Measurements from ENCODE around the gene KIAA0513.
"Not testable (repeated sequence)": the region's sequence is repeated elsewhere in the genome, so short reads cannot be mapped to it uniquely, and the experiment has no call there.

The KIAA0513 gene

DNA sequence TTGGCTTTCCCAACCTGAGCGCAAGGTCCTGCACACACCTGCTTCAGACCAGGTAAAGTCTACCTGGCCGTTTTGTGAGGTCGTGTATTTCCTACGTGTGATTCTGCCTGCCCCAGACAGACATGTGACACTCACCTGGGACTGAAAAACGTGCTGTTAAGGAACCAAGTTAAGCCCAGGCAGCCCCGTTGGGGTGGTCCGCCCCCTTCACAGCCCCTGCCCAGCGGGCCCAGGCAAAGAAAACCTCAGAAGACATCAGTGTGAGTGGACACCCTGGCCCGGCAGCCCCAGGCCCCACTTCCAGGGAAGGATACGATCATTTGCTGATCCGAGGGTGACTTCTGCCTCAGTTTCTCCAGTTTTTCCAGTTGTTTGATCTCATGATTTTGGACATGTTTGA lies 79.9 kb downstream of the KIAA0513 start:
- no peaks in the 10 kb centered on the region for H3K9me3 ChIP-seq (ENCODE audit: insufficient read depth, low read depth, low read length)
- 90% methylated on average over 11 of the region's 11 CpGs for WGBS
- H3K9ac ChIP-seq (ENCODE audit: low read depth, low read length), result no peak overlapping the region
- H3K4me1 ChIP-seq (ENCODE audit: insufficient read depth, low read length), result 0 out of 2 replicates have a peak, but pooled peaks cover 2% of the 10 kb centered on the region
- no peak overlapping the region for H3K4me3 ChIP-seq (ENCODE audit: low read length)
- no peak overlapping the region for H3K27ac ChIP-seq (ENCODE audit: low read depth, low read length)
- no peaks in the 10 kb centered on the region for H3K27me3 ChIP-seq (ENCODE audit: insufficient read depth, low read length)
- H3K36me3 ChIP-seq (ENCODE audit: insufficient read depth, low read length), result no peaks in the 10 kb centered on the region

DNA sequence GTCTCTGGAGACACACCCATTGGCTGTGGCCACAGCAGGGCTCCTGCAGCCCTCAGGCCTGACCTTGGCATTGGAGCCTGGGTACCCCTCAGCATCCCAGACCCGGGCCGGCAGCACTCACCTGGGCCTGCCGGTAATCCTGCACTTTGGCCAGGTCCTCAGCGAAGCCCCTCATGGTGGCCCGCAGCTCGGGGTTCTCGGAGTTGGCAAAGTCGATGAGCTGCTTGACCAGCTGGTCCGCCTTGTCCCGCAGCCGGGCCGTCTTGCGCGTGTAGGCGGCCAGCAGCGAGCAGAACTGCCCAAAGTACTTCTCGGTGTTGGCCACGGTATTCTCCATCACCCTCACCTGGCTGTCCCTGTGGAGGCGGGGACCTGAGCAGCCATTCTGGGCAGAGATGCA lies 82.5 kb downstream of the KIAA0513 start:
- Histone ChIP-seq H3K4me3 (ENCODE audit: low read length) (no peak overlapping the region), H3K36me3 (ENCODE audit: insufficient read depth, low read length) (no peaks in the 10 kb centered on the region), H3K27ac (ENCODE audit: low read depth, low read length) (no peak overlapping the region), H3K9me3 (ENCODE audit: insufficient read depth, low read depth, low read length) (no peaks in the 10 kb centered on the region), H3K27me3 (ENCODE audit: insufficient read depth, low read length) (no peaks in the 10 kb centered on the region), H3K9ac (ENCODE audit: low read depth, low read length) (no peak overlapping the region), H3K4me1 (ENCODE audit: insufficient read depth, low read length) (0 out of 2 replicates have a peak, but pooled peaks cover 4% of the 10 kb centered on the region)
- 96% methylated on average over 19 of the region's 19 CpGs for WGBS

DNA sequence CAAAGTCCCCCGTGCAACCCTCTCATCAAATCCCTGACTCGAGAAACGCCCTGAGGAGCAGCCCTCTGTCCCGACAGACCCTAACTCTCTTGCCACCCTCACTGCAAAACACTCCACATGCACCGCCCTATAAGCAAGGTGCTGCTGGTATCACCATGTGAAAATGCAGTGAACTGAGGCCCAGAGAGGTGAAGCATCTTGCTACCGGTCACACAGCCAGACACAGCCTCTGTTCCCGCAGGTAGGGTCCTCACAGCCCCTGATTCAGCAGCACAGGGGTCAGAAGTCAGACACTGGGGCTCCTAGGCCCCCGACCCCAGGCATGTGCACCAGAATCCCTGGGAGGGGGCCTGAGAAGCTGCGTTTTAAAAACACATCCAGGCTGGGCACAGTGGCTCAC lies 83.6 kb downstream of the KIAA0513 start:
- no peak overlapping the region for H3K9ac ChIP-seq (ENCODE audit: low read depth, low read length)
- no peaks in the 10 kb centered on the region for H3K36me3 ChIP-seq (ENCODE audit: insufficient read depth, low read length)
- no peaks in the 10 kb centered on the region for H3K27me3 ChIP-seq (ENCODE audit: insufficient read depth, low read length)
- 93% methylated on average over 9 of the region's 9 CpGs for WGBS
- no peak overlapping the region for H3K4me3 ChIP-seq (ENCODE audit: low read length)
- no peak overlapping the region for H3K27ac ChIP-seq (ENCODE audit: low read depth, low read length)
- no peaks in the 10 kb centered on the region for H3K9me3 ChIP-seq (ENCODE audit: insufficient read depth, low read depth, low read length)
- H3K4me1 ChIP-seq (ENCODE audit: insufficient read depth, low read length), result 0 out of 2 replicates have a peak, but pooled peaks cover 4% of the 10 kb centered on the region

- Histone ChIP-seq H3K9me3 (ENCODE audit: insufficient read depth, low read depth, low read length) (no peaks in the 10 kb centered on the region), H3K36me3 (ENCODE audit: insufficient read depth, low read length) (no peaks in the 10 kb centered on the region), H3K27ac (ENCODE audit: low read depth, low read length) (no peak within 1 kb of the TSS), H3K4me1 (ENCODE audit: insufficient read depth, low read length) (0 out of 2 replicates have a peak, but pooled peaks cover 4% of the 10 kb centered on the region), H3K4me3 (ENCODE audit: low read length) (no peak within 1 kb of the TSS), H3K9ac (ENCODE audit: low read depth, low read length) (no peak within 1 kb of the TSS), H3K27me3 (ENCODE audit: insufficient read depth, low read length) (no peaks in the 10 kb centered on the region)
- 57% methylated on average over 15 of the region's 15 CpGs for WGBS
These were observed 84.8 kb downstream of the KIAA0513 start, which contains the start of gene CIBAR2 for GRCh38 chr16:85112364-85112763. Gene CIBAR2, minus strand, starts transcription at chr16:85112472. Its CDS starts 120 bp downstream, at chr16:85112352.

GRCh38 chr16:85113168-85113733 lies 85.7 kb downstream of the KIAA0513 start:
- Histone ChIP-seq H3K9ac (ENCODE audit: low read depth, low read length) (no peak overlapping the region), H3K36me3 (ENCODE audit: insufficient read depth, low read length) (no peaks in the 10 kb centered on the region), H3K4me1 (ENCODE audit: insufficient read depth, low read length) (0 out of 2 replicates have a peak, but pooled peaks cover 4% of the 10 kb centered on the region), H3K9me3 (ENCODE audit: insufficient read depth, low read depth, low read length) (no peaks in the 10 kb centered on the region), H3K4me3 (ENCODE audit: low read length) (no peak overlapping the region), H3K27me3 (ENCODE audit: insufficient read depth, low read length) (no peaks in the 10 kb centered on the region), H3K27ac (ENCODE audit: low read depth, low read length) (no peak overlapping the region)
- 88% methylated on average over 14 of the region's 14 CpGs for WGBS

GRCh38 chr16:85113913-85114312 lies 86.3 kb downstream of the KIAA0513 start:
- Histone ChIP-seq H3K27ac (ENCODE audit: low read depth, low read length) (no peak overlapping the region), H3K9me3 (ENCODE audit: insufficient read depth, low read depth, low read length) (no peaks in the 10 kb centered on the region), H3K27me3 (ENCODE audit: insufficient read depth, low read length) (no peaks in the 10 kb centered on the region), H3K9ac (ENCODE audit: low read depth, low read length) (no peak overlapping the region), H3K4me3 (ENCODE audit: low read length) (no peak overlapping the region), H3K4me1 (ENCODE audit: insufficient read depth, low read length) (0 out of 2 replicates have a peak, but pooled peaks cover 4% of the 10 kb centered on the region), H3K36me3 (ENCODE audit: insufficient read depth, low read length) (no peaks in the 10 kb centered on the region)
- 63% methylated on average over 14 of the region's 14 CpGs for WGBS

DNA sequence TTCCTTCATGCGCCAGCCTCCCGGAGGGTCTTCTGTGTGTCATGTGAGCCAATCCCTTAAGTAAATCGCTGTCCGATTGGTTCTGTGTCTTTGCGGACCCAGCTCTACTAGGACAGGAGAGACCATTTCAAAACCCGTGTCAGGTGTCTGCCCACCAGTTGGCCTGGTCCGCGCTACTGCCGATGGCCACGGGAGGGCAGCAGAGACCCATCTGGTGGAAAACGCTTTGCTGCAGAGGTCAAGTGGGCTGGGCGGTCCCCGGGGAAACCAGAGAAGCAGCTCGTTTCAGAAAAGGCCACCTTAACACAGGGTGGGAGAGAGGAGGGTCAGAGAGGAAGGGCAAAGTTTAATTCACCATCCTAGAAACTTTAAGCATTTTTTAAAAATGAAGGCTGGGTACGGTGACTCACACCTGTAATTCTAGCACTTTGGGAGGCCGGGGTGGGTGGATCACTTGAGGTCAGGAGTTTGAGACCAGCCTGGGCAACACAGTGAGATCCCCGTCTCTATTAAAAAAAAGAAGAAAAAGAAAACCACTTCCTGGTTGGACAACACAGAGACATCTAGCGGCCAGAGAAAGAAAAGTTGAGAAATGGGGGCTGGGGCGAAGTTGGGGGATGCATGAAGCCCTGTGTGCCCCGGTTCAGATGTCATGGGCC lies 87.4 kb downstream of the KIAA0513 start:
- whole genome bisulfite sequencing, result 20% methylated on average over 19 of the region's 20 CpGs
- Histone ChIP-seq H3K9me3 (ENCODE audit: insufficient read depth, low read depth, low read length) (no peaks in the 10 kb centered on the region), H3K27me3 (ENCODE audit: insufficient read depth, low read length) (no peaks in the 10 kb centered on the region), H3K9ac (ENCODE audit: low read depth, low read length) (no peak overlapping the region), H3K4me3 (ENCODE audit: low read length) (no peak overlapping the region), H3K36me3 (ENCODE audit: insufficient read depth, low read length) (no peaks in the 10 kb centered on the region), H3K27ac (ENCODE audit: low read depth, low read length) (no peak overlapping the region), H3K4me1 (ENCODE audit: insufficient read depth, low read length) (0 out of 2 replicates have a peak, but pooled peaks cover 4% of the 10 kb centered on the region)

DNA sequence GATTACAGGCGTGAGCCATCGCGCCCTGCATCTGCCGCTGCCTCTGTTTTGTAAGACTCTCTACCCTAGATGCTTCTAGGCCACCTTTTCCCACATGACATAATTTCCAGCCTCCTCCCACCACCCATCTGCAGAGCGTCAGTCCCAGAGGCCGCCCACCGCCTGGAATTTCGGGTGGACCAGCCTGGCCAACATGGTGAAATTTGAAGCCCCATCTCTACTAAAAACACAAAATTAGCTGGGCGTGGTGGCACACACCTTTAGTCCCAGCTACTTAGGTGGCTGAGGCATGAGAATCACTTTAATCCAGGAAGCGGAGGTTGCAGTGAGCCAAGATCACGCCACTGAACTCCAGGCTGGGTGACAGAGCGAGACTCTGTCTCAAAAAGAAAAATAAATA lies 89.8 kb downstream of the KIAA0513 start:
- 0 out of 2 replicates have a peak, but pooled peaks cover 3% of the 10 kb centered on the region for H3K4me1 ChIP-seq (ENCODE audit: insufficient read depth, low read length)
- no peaks in the 10 kb centered on the region for H3K27me3 ChIP-seq (ENCODE audit: insufficient read depth, low read length)
- H3K4me3 ChIP-seq (ENCODE audit: low read length), result no peak overlapping the region
- H3K9ac ChIP-seq (ENCODE audit: low read depth, low read length), result no peak overlapping the region
- H3K9me3 ChIP-seq (ENCODE audit: insufficient read depth, low read depth, low read length), result no peaks in the 10 kb centered on the region
- WGBS, result 89% methylated on average over 12 of the region's 12 CpGs
- H3K27ac ChIP-seq (ENCODE audit: low read depth, low read length), result no peak overlapping the region
- H3K36me3 ChIP-seq (ENCODE audit: insufficient read depth, low read length), result no peaks in the 10 kb centered on the region

DNA sequence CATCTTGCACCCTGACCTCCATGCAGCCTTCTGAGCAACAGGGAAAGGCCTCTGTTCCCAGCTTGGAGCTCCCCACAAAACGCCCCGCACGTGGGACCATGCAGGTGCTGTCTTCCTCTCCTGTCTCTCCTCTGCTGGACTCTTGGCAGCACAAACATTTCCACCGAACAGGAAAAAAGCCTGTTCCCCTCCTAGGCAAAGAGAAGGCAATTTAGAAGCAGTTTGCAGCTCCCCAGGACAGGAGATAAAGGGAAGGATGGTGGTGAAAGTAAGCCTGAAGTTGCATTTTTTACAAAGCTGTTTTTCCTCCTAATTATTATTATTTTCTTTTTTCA lies 92.4 kb downstream of the KIAA0513 start:
- H3K4me1 ChIP-seq (ENCODE audit: insufficient read depth, low read length), result peaks cover 10% of the 10 kb centered on the region; the same call in 1 of the 2 replicates
- H3K4me3 ChIP-seq (ENCODE audit: low read length), result no peak overlapping the region
- no peak overlapping the region for H3K9ac ChIP-seq (ENCODE audit: low read depth, low read length)
- H3K27me3 ChIP-seq (ENCODE audit: insufficient read depth, low read length), result 0 out of 2 replicates have a peak, but pooled peaks cover 2% of the 10 kb centered on the region
- H3K36me3 ChIP-seq (ENCODE audit: insufficient read depth, low read length), result no peaks in the 10 kb centered on the region
- WGBS, result 89% methylated on average over 4 of the region's 4 CpGs
- H3K9me3 ChIP-seq (ENCODE audit: insufficient read depth, low read depth, low read length), result no peaks in the 10 kb centered on the region; the same call in 1 of the 2 replicates
- H3K27ac ChIP-seq (ENCODE audit: low read depth, low read length), result no peak overlapping the region

DNA sequence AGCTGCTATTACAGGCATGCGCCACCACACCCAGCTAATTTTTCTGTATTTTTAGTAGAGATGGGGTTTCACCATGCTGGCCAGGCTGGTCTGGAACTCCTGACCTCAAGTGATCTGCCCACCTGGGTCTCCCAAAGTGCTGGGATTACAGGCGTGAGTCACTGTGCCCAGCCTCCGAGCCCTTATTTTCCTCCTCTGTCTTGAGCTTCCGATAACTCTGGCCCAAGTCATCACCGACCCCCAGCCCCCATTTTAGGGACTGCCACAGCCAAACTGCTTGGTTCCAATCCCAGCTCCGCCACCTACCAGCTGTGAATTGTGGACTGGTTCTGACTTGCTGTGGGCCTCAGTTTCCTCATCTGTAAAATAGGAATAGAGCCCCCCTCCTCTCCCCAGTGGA lies 95.8 kb downstream of the KIAA0513 start:
- Histone ChIP-seq H3K9ac (ENCODE audit: low read depth, low read length) (peak overlapping the region; percentile 61; the same call in 1 of the 2 replicates), H3K4me1 (ENCODE audit: insufficient read depth, low read length) (peaks cover 17% of the 10 kb centered on the region), H3K27ac (ENCODE audit: low read depth, low read length) (0 out of 2 replicates have a peak overlapping the region, but pooled peaks have one; percentile 20)
- not testable (repeated sequence) for H3K9me3 ChIP-seq (ENCODE audit: insufficient read depth, low read depth, low read length); H3K27me3 ChIP-seq (ENCODE audit: insufficient read depth, low read length); H3K4me3 ChIP-seq (ENCODE audit: low read length); H3K36me3 ChIP-seq (ENCODE audit: insufficient read depth, low read length)
- 89% methylated on average over 5 of the region's 6 CpGs for WGBS

- Histone ChIP-seq H3K36me3 (ENCODE audit: insufficient read depth, low read length) (no peaks in the 10 kb centered on the region), H3K27ac (ENCODE audit: low read depth, low read length) (peak overlapping the region; percentile 20; the same call in 1 of the 2 replicates), H3K4me3 (ENCODE audit: low read length) (no peak overlapping the region), H3K9ac (ENCODE audit: low read depth, low read length) (peak overlapping the region; percentile 61), H3K9me3 (ENCODE audit: insufficient read depth, low read depth, low read length) (no peaks in the 10 kb centered on the region; the same call in 1 of the 2 replicates), H3K4me1 (ENCODE audit: insufficient read depth, low read length) (peaks cover 17% of the 10 kb centered on the region), H3K27me3 (ENCODE audit: insufficient read depth, low read length) (0 out of 2 replicates have a peak, but pooled peaks cover 3% of the 10 kb centered on the region)
- WGBS, result 60% methylated on average over 34 of the region's 34 CpGs
These were observed 96.5 kb downstream of the KIAA0513 start for GRCh38 chr16:85123891-85124635.
